CD14-positive monocyte (primary cell): ENCODE data around the gene SLC10A7. TPM values are rescaled to one million over a fixed set of nuclear protein-coding genes. Genes with fewer than 3 reads are reported as not detected.

ENCODE experiments used
- DNase-seq, 3 donors: peaks; one replicate each; pipeline ENCODE4 v3.0.0-alpha.2; 2011 to 2022
- H2AFZ ChIP-seq: 2 replicates; pipeline ENCODE4 v1.6.0; 2012; ENCODE audit warnings: mild to moderate bottlenecking, low read depth, low read length, inconsistent platforms; ENCODE audit not compliant: insufficient read depth, poor library complexity, severe bottlenecking
- H3K27ac ChIP-seq, 2 donors: 1 replicate in 1 of 2; 2 replicates in 1 of 2; pipeline ENCODE4 v1.5.1; 2012 to 2013; ENCODE audit warnings: low read length in 2 of 2, control low read depth in 1 of 2, inconsistent platforms in 1 of 2, low read depth in 1 of 2, mild to moderate bottlenecking in 1 of 2
- H3K27me3 ChIP-seq, 2 donors: one replicate each; pipeline versions ENCODE4 v1.6.0 to v1.6.1; 2011 to 2013; ENCODE audit warnings: low read length in 2 of 2; ENCODE audit not compliant: control insufficient read depth in 2 of 2, insufficient read depth in 2 of 2
- H3K36me3 ChIP-seq, 2 donors: replicated peaks in 1 of 2; 1 replicate in 1 of 2; 2 replicates in 1 of 2; pipeline versions ENCODE4 v1.5.1 to v1.6.1; 2012 to 2013; ENCODE audit warnings: low read length in 2 of 2, control low read depth in 1 of 2, inconsistent platforms in 1 of 2, mild to moderate bottlenecking in 1 of 2; ENCODE audit not compliant: insufficient read depth in 2 of 2, control insufficient read depth in 1 of 2
- H3K4me1 ChIP-seq, 2 donors: 1 replicate in 1 of 2; 2 replicates in 1 of 2; pipeline versions ENCODE4 v1.5.1 to v1.6.1; 2012 to 2013; ENCODE audit warnings: low read length in 2 of 2, control low read depth in 1 of 2, inconsistent platforms in 1 of 2, mild to moderate bottlenecking in 1 of 2, moderate library complexity in 1 of 2; ENCODE audit not compliant: insufficient read depth in 2 of 2, control insufficient read depth in 1 of 2
- H3K4me2 ChIP-seq: replicated peaks from 2 replicates; pipeline ENCODE3; 2012; ENCODE audit warnings: low read length, moderate library complexity, mild to moderate bottlenecking; ENCODE audit not compliant: poor library complexity, severe bottlenecking; ENCODE audit errors: extremely low read depth
- H3K4me3 ChIP-seq, 3 experiments: fragments of 200-600 bp in 1 of 3; sonication (generic) in 1 of 3; replicated peaks in 1 of 3; 1 replicate in 2 of 3; 2 replicates in 1 of 3; pipeline ENCODE4 v1.5.1; 2011 to 2013; ENCODE audit warnings: low read length in 3 of 3, mild to moderate bottlenecking in 3 of 3, control low read depth in 2 of 3, low read depth in 2 of 3, inconsistent platforms in 1 of 3, moderate library complexity in 1 of 3
- H3K79me2 ChIP-seq: 2 replicates; pipeline ENCODE4 v1.6.0; 2012; ENCODE audit warnings: mild to moderate bottlenecking, control low read depth, inconsistent platforms, low read length, moderate library complexity; ENCODE audit not compliant: insufficient read depth
- H3K9ac ChIP-seq: 2 replicates; pipeline ENCODE4 v1.6.0; 2017; ENCODE audit warnings: low read length, mild to moderate bottlenecking; ENCODE audit not compliant: insufficient read depth, poor library complexity, severe bottlenecking
- H3K9me3 ChIP-seq, 2 donors: replicated peaks in 1 of 2; 1 replicate in 1 of 2; 2 replicates in 1 of 2; pipeline versions ENCODE4 v1.5.1 to v1.6.1; 2012 to 2013; ENCODE audit warnings: low read length in 2 of 2, control low read depth in 1 of 2; ENCODE audit not compliant: control insufficient read depth in 1 of 2, insufficient read depth in 1 of 2
- H4K20me1 ChIP-seq: 2 replicates; pipeline ENCODE4 v1.6.0; 2012; ENCODE audit warnings: mild to moderate bottlenecking, low read length, control low read depth, moderate library complexity; ENCODE audit not compliant: insufficient read depth
- H3K27ac Mint-ChIP-seq, 7 donors: one replicate each; pipeline ENCODE4 v1.8.0; 2020; ENCODE audit warnings: mild to moderate bottlenecking in 7 of 7, mixed read lengths in 7 of 7, moderate library complexity in 6 of 7, inconsistent platforms in 2 of 7
- H3K27me3 Mint-ChIP-seq, 3 donors: one replicate each; pipeline ENCODE4 v1.8.0; 2021 to 2022; ENCODE audit warnings: low read depth in 3 of 3, mild to moderate bottlenecking in 3 of 3, mixed read lengths in 3 of 3, moderate library complexity in 3 of 3, inconsistent platforms in 1 of 3
- H3K36me3 Mint-ChIP-seq, 2 donors: one replicate each; pipeline ENCODE4 v1.8.0; 2020; ENCODE audit warnings: mixed read lengths in 2 of 2, inconsistent platforms in 1 of 2, mild to moderate bottlenecking in 1 of 2
- H3K4me1 Mint-ChIP-seq: one replicate; pipeline ENCODE4 v1.8.0; 2020; ENCODE audit warnings: mild to moderate bottlenecking, mixed read lengths
- H3K4me3 Mint-ChIP-seq, 2 donors: one replicate each; pipeline ENCODE4 v1.8.0; 2020; ENCODE audit warnings: mild to moderate bottlenecking in 2 of 2, mixed read lengths in 2 of 2, moderate library complexity in 1 of 2
- H3K9me3 Mint-ChIP-seq, 7 donors: one replicate each; pipeline ENCODE4 v1.8.0; 2020 to 2022; ENCODE audit warnings: mixed read lengths in 7 of 7, mild to moderate bottlenecking in 6 of 7, moderate library complexity in 6 of 7, inconsistent platforms in 2 of 7
- WGBS: methylation state at CpG from one replicate; pipeline ENCODE4 v1.1.5; 2013; ENCODE audit warnings: missing lambda C conversion rate; ENCODE audit not compliant: insufficient coverage; 5-methylcytosine and 5-hydroxymethylcytosine counted together
- intact Hi-C, 2 donors: fragments of 100-400 bp; cut with micrococcal nuclease; formaldehyde crosslinking; loops; one replicate each; pipeline versions ENCODE4 v1.15.0 to v1.15.1; 2023
- polyA plus RNA-seq, 3 donors: library from polyadenylated mRNA; depleted of rRNA in 1 of 3; unstranded in 2 of 3; stranded (reverse) in 1 of 3; fragments of 300-500 nt in 2 of 3; fragments of >200 nt in 1 of 3; fragmentation: Illumina TruSeq in 2 of 3; gene quantifications; 1 replicate in 2 of 3; 2 replicates in 1 of 3; pipeline ENCODE4 v1.2.3, GENCODE V29; 2012 to 2021
- TF ChIP-seq, protein P1 (sequence below): fragments of 200-600 bp; IDR thresholded peaks from one replicate; pipeline ENCODE4 v1.8.0; 2022; ENCODE audit warnings: antibody characterized with exemption, mild to moderate bottlenecking

SLC10A7 gene
- polyA plus RNA-seq, 3 donors: 6.6 to 8.3 (median 6.8) TPM

DNA sequence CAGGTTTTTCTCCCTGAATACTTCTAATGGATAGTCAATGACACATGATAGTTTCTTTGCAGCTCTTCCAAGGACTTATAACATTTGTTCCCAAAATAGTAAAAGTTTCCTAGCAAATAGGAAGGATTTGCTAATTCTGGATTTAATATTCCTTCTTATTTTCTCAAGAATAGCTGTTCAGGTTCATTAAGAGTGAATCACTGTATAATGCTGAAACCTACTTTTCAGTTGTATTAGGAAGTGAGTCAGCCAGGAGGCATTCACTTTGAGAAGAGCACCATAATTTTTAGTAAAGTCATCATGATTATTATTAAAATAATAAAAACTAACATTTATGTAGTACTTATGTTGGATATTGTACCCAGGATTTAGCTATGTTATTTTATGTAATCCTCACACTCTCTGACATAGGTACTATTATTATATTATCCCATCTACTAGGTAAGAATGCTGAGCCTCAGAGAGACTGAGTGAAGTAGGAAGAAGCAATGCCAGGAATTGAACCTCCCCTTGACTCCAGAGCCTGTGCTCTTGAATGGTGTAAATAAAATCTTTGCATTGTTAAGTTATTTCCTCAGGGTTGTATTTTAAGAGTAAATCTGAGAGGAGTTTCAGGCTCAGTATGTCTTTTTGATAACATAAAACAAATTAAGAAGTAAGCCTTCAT, 192.6 kb downstream of the SLC10A7 start:
- Histone ChIP-seq H2AFZ (no peak overlapping the region), H3K9me3 (no peaks in the 10 kb centered on the region), H3K27ac (no peak overlapping the region), H4K20me1 (no peaks in the 10 kb centered on the region), H3K36me3 (peaks cover 0 to 5% of the 10 kb centered on the region in 2 donors), H3K4me1 (peaks cover 5 to 16% of the 10 kb centered on the region in 2 donors), H3K9ac (no peak overlapping the region), H3K4me2 (no peak overlapping the region), H3K4me3 (no peak overlapping the region), H3K27me3 (no peaks in the 10 kb centered on the region), H3K79me2 (no peaks in the 10 kb centered on the region)
- Mint-ChIP-seq H3K27me3 (peaks cover 0 to 2% (median 2%) of the 10 kb centered on the region in 3 donors), H3K4me3 (no peak overlapping the region), H3K4me1 (peaks cover 10% of the 10 kb centered on the region), H3K36me3 (peaks cover 3 to 5% of the 10 kb centered on the region in 2 donors), H3K27ac (no peak overlapping the region), H3K9me3 (no peaks in the 10 kb centered on the region)
- intact Hi-C loops: no loop called here
- peak in 1 of 3 donors; percentile 13 for DNase-seq
- TF ChIP-seq, protein P1, sequence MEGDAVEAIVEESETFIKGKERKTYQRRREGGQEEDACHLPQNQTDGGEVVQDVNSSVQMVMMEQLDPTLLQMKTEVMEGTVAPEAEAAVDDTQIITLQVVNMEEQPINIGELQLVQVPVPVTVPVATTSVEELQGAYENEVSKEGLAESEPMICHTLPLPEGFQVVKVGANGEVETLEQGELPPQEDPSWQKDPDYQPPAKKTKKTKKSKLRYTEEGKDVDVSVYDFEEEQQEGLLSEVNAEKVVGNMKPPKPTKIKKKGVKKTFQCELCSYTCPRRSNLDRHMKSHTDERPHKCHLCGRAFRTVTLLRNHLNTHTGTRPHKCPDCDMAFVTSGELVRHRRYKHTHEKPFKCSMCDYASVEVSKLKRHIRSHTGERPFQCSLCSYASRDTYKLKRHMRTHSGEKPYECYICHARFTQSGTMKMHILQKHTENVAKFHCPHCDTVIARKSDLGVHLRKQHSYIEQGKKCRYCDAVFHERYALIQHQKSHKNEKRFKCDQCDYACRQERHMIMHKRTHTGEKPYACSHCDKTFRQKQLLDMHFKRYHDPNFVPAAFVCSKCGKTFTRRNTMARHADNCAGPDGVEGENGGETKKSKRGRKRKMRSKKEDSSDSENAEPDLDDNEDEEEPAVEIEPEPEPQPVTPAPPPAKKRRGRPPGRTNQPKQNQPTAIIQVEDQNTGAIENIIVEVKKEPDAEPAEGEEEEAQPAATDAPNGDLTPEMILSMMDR: no peak

DNA sequence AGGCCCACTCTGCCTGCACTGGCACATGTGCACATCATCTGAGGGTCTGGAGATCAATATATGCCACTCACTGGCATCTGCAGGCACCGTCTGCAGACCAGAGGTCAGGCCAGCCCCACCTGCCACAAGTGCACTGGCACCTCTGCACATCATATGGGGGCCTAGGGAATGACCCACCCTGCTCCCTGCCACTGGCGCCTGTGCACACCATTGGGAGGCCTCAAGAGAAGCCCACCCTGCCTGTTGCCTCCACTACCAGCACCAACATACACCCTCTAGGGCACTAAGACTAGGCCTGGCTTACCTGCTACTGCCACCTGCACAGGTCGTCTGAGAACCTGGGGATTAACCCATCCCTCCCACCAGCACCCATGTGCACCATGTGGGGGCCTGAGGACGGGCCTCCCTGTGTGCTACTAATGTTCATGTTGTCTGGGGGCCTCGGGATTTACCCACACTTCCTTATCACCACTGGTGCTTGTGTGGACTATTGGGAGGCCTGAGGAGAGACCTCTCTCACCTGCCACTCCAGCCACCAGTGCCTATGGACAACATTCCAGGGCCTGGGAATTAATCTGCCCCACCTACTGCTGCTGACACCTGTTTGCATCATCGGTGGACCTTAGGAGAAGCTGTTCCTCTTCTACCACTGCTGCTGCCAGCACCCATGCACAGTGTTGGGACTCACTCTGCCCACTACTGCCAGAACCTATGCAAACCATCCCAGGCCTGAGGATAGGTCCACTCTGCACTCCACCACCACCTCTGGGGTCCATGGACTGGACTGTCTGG, 193.7 kb downstream of the SLC10A7 start:
- Mint-ChIP-seq H3K4me1 (peaks cover 10% of the 10 kb centered on the region), H3K36me3 (peaks cover 7 to 8% of the 10 kb centered on the region in 2 donors), H3K27ac (peak overlapping the region in 2 of 7 donors; percentile 30 to 78), H3K9me3 (peaks cover 0 to 3% (median 0%) of the 10 kb centered on the region in 7 donors), H3K27me3 (peaks cover 0 to 2% (median 2%) of the 10 kb centered on the region in 3 donors), H3K4me3 (no peak overlapping the region)
- Histone ChIP-seq H3K4me1 (peaks cover 0 to 6% of the 10 kb centered on the region in 2 donors), H2AFZ (no peak overlapping the region), H3K27ac (no peak overlapping the region), H3K9me3 (no peaks in the 10 kb centered on the region), H4K20me1 (no peaks in the 10 kb centered on the region), H3K27me3 (no peaks in the 10 kb centered on the region), H3K79me2 (no peaks in the 10 kb centered on the region), H3K4me2 (no peak overlapping the region), H3K36me3 (peaks cover 0 to 5% of the 10 kb centered on the region in 2 donors), H3K4me3 (no peak overlapping the region), H3K9ac (no peak overlapping the region)
- DNase-seq: no peak
- intact Hi-C loops: no loop called here
- TF ChIP-seq, protein P1: no peak
- WGBS: 97% methylated on average over 3 of the region's 6 CpGs
